Measurements from ENCODE around the gene EGFLAM. TPM values are rescaled to one million over a fixed set of nuclear protein-coding genes. Genes with fewer than 3 reads are reported as not detected.

The EGFLAM gene
- total and polyA plus RNA-seq, 10 of the 15 experiments (the other 5 are each of a cell fraction or from before 2014, with no cell fraction given) = 0.37 TPM; not detected in 9

- no peak for ATAC-seq
- ChIA-PET POLR2A (no interaction called here), SMC1A (ENCODE audit: uncharacterized antibody, unreplicated experiment) (no interaction called here), RAD21 (ENCODE audit: unreplicated experiment) (no interaction called here), CTCF (interaction anchor here (2.7 kb wide), 1 partner anchor 20 kb away, joined by 14 read pairs; no protein-coding TSS in a partner anchor)
- intact Hi-C loops (cut with micrococcal nuclease; ENCODE audit: unreplicated experiment) = no loop called here
- H3K27ac ChIP-seq (ENCODE audit: control insufficient read depth, insufficient read depth) = no peak overlapping the region
- H3K79me2 ChIP-seq (ENCODE audit: control insufficient read depth, insufficient read depth, low read length) = no peaks in the 10 kb centered on the region
- WGBS (ENCODE audit: insufficient coverage, insufficient replicate concordance, low lambda C conversion rate, missing lambda C conversion rate) = 69% methylated on average over 6 of the region's 6 CpGs
- no peak overlapping the region for H2AFZ ChIP-seq (ENCODE audit: control insufficient read depth, low read depth, low read length)
- no peaks in the 10 kb centered on the region for H4K20me1 ChIP-seq (ENCODE audit: control insufficient read depth, insufficient read depth)
- peaks cover 0 to 2% of the 10 kb centered on the region in 2 experiments; a peak in 2 of 4 replicates for H3K27me3 ChIP-seq (replicated peaks in 1 of 2; ENCODE audit: control insufficient read depth in 2 of 2, insufficient read depth in 2 of 2, low read length in 1 of 2)
- TF ChIP-seq ZZZ3 (IDR thresholded peaks at IDR 0.05; ENCODE audit: control insufficient read depth, insufficient read length, low read depth) = no peak
- no peaks in the 10 kb centered on the region for H3K36me3 ChIP-seq (ENCODE audit: control insufficient read depth in 2 of 2, insufficient read depth in 2 of 2, low read length in 1 of 2)
- H3K4me2 ChIP-seq (ENCODE audit: control insufficient read depth, insufficient read depth) = no peak overlapping the region
- H3K4me3 ChIP-seq = no peak overlapping the region
- no peak for FAIRE-seq
- no peaks in the 10 kb centered on the region for H3K4me1 ChIP-seq (ENCODE audit: control insufficient read depth, insufficient read depth, low read length)
- no peak for DNase-seq (ENCODE audit: low read depth, low spot score)
- no TSS peak for BruUV-seq (replicated peaks)
- no peak overlapping the region for H3K9ac ChIP-seq (ENCODE audit: control insufficient read depth, insufficient read depth, low read length)
- in situ Hi-C loops (cut with MboI) = no loop called here
- H3K9me3 ChIP-seq (replicated peaks; ENCODE audit: control insufficient read depth, insufficient read depth, low read length) = no peaks in the 10 kb centered on the region
These were observed 13.1 kb upstream of the EGFLAM start for GRCh38 chr5:38245307-38245706.

- BruUV-seq (replicated peaks) = no TSS peak
- Histone ChIP-seq H3K4me3 (no peak overlapping the region), H3K9ac (ENCODE audit: control insufficient read depth, insufficient read depth, low read length) (no peak overlapping the region), H3K79me2 (ENCODE audit: control insufficient read depth, insufficient read depth, low read length) (no peaks in the 10 kb centered on the region), H3K27me3 (replicated peaks in 1 of 2; ENCODE audit: control insufficient read depth in 2 of 2, insufficient read depth in 2 of 2, low read length in 1 of 2) (no peaks in the 10 kb centered on the region; a peak in 1 of 4 replicates), H4K20me1 (ENCODE audit: control insufficient read depth, insufficient read depth) (no peaks in the 10 kb centered on the region), H2AFZ (ENCODE audit: control insufficient read depth, low read depth, low read length) (no peak overlapping the region), H3K4me1 (ENCODE audit: control insufficient read depth, insufficient read depth, low read length) (no peaks in the 10 kb centered on the region), H3K27ac (ENCODE audit: control insufficient read depth, insufficient read depth) (no peak overlapping the region), H3K36me3 (ENCODE audit: control insufficient read depth in 2 of 2, insufficient read depth in 2 of 2, low read length in 1 of 2) (no peaks in the 10 kb centered on the region), H3K9me3 (replicated peaks; ENCODE audit: control insufficient read depth, insufficient read depth, low read length) (no peaks in the 10 kb centered on the region), H3K4me2 (ENCODE audit: control insufficient read depth, insufficient read depth) (no peak overlapping the region)
- in situ Hi-C loops (cut with MboI) = no loop called here
- ChIA-PET POLR2A (no interaction called here), CTCF (interaction anchor here (1.5 kb wide), 1 partner anchor 16 kb away, joined by 9 read pairs; no protein-coding TSS in a partner anchor), SMC1A (ENCODE audit: uncharacterized antibody, unreplicated experiment) (no interaction called here), RAD21 (ENCODE audit: unreplicated experiment) (no interaction called here)
- ATAC-seq (no peak), DNase-seq (ENCODE audit: low read depth, low spot score) (no peak), FAIRE-seq (no peak)
- intact Hi-C loops (cut with micrococcal nuclease; ENCODE audit: unreplicated experiment) = no loop called here
- 0% methylated on average over 1 of the region's 1 CpG for WGBS (ENCODE audit: insufficient coverage, insufficient replicate concordance, low lambda C conversion rate, missing lambda C conversion rate)
- no peak for TF ChIP-seq HCFC1 (IDR thresholded peaks at IDR 0.05; ENCODE audit: low read length)
- TF ChIP-seq SPI1 (IDR thresholded peaks at IDR 0.05; ENCODE audit: borderline replicate concordance, insufficient read depth, low read depth, low read length) = no peak
- TF ChIP-seq MEF2A (IDR thresholded peaks at IDR 0.05; ENCODE audit: insufficient read depth, low read depth, low read length) = no peak
- TF ChIP-seq ELK1 (IDR thresholded peaks at IDR 0.05; ENCODE audit: low read depth, low read length) = no peak
- no peak for TF ChIP-seq RELA (IDR thresholded peaks at IDR 0.05; ENCODE audit: borderline replicate concordance, partially characterized antibody)
- no peak for TF ChIP-seq ZZZ3 (IDR thresholded peaks at IDR 0.05; ENCODE audit: control insufficient read depth, insufficient read length, low read depth)
- TF ChIP-seq WRNIP1 (IDR thresholded peaks at IDR 0.05; ENCODE audit: borderline replicate concordance, low read depth, low read length) = no peak
- TF ChIP-seq CTCF (IDR thresholded peaks at IDR 0.05 in 2 of 3, conservative IDR thresholded peaks at IDR 0.05 in 1 of 3; ENCODE audit: control insufficient read depth in 2 of 3, extremely low read depth in 1 of 3, insufficient read depth in 1 of 3, low read depth in 3 of 3, low read length in 3 of 3) = no peak
- TF ChIP-seq BCL11A (IDR thresholded peaks at IDR 0.05; ENCODE audit: low read depth, low read length) = no peak
- TF ChIP-seq IRF3 (IDR thresholded peaks at IDR 0.05) = no peak
- no peak for TF ChIP-seq IRF5 (IDR thresholded peaks at IDR 0.05; ENCODE audit: borderline replicate concordance)
- no peak for TF ChIP-seq GABPA (IDR thresholded peaks at IDR 0.05; ENCODE audit: low read depth)
These were observed 9.1 kb upstream of the EGFLAM start for GRCh38 chr5:38249301-38249700.

All from GM12878 (cell line).